ENCODE data around the gene C1orf159. TPM values are rescaled to one million over a fixed set of nuclear protein-coding genes. Genes with fewer than 3 reads are reported as not detected.

C1orf159 gene
- polyA plus RNA-seq, 2 of the 4 experiments (the other 2 are of a cell fraction): 4.0 to 10.2 TPM

- Histone ChIP-seq H3K4me3 (no peak overlapping the region), H3K4me1 (no peaks in the 10 kb centered on the region), H3K4me2 (no peak overlapping the region), H3K9me3 (no peaks in the 10 kb centered on the region), H3K27ac (no peak overlapping the region)
- ChIA-PET POLR2A (no interaction called here), CTCF (interaction anchor here (0.9 to 1.2 kb wide), 3 partner anchors 12 to 143 kb away, joined by 3 to 5 read pairs (median 4); no protein-coding TSS in a partner anchor)
- no peak for FAIRE-seq
- TF ChIP-seq BCL3 (IDR thresholded peaks at IDR 0.05) (no peak), REST (IDR thresholded peaks at IDR 0.05) (no peak), NR3C1 (IDR thresholded peaks at IDR 0.05) (no peak), EHMT2 (IDR thresholded peaks at IDR 0.05; ENCODE audit: low read depth) (no peak), FOSB (CRISPR knock-in tag; IDR thresholded peaks at IDR 0.05) (no peak), CHD2 (IDR thresholded peaks at IDR 0.05; ENCODE audit: low read length, partially characterized antibody) (no peak), RNF2 (IDR thresholded peaks at IDR 0.05; ENCODE audit: borderline replicate concordance, low read depth) (no peak), HDAC2 (IDR thresholded peaks at IDR 0.05) (no peak), HMGXB4 (CRISPR knock-in tag; IDR thresholded peaks at IDR 0.05; ENCODE audit: borderline replicate concordance) (no peak), CTCF (IDR thresholded peaks at IDR 0.05) (no peak), EP300 (IDR thresholded peaks at IDR 0.05) (no peak), HOXB13 (CRISPR knock-in tag; IDR thresholded peaks at IDR 0.05; ENCODE audit: low read depth) (no peak), HOXB5 (CRISPR knock-in tag; IDR thresholded peaks at IDR 0.05) (no peak), ZFP36 (IDR thresholded peaks at IDR 0.05; ENCODE audit: borderline replicate concordance, partially characterized antibody) (no peak), KDM5A (IDR thresholded peaks at IDR 0.05) (no peak), MAFK (IDR thresholded peaks at IDR 0.05; ENCODE audit: partially characterized antibody) (no peak), FOSL2 (IDR thresholded peaks at IDR 0.05) (no peak), FOSL2 (CRISPR knock-in tag; IDR thresholded peaks at IDR 0.05) (no peak)
- no peak for ATAC-seq
- WGBS (ENCODE audit: missing lambda C conversion rate): 74% methylated on average over 21 of the region's 24 CpGs
- DNase-seq (ENCODE audit: low read depth in 1 of 2, low spot score in 1 of 2): no peak
Observed at GRCh38 chr1:1148569-1148968, 32.7 kb upstream of the C1orf159 start.

GRCh38 chr1:1148061-1148460, 32.2 kb upstream of the C1orf159 start:
- no peak for ATAC-seq
- H3K4me1 ChIP-seq: no peaks in the 10 kb centered on the region
- no peak overlapping the region for H3K27ac ChIP-seq
- H3K9me3 ChIP-seq: no peaks in the 10 kb centered on the region
- CTCF ChIA-PET: interaction anchor here (0.9 to 1.2 kb wide), 3 partner anchors 11 to 144 kb away, joined by 3 to 5 read pairs (median 4); no protein-coding TSS in a partner anchor
- H3K4me3 ChIP-seq: no peak overlapping the region
- no peak overlapping the region for H3K4me2 ChIP-seq
- DNase-seq (ENCODE audit: low read depth in 1 of 2, low spot score in 1 of 2): no peak
- POLR2A ChIA-PET: no interaction called here
- FAIRE-seq: no peak
- 72% methylated on average over 11 of the region's 13 CpGs for WGBS (ENCODE audit: missing lambda C conversion rate)
- TF ChIP-seq ELK1 (IDR thresholded peaks at IDR 0.05; ENCODE audit: low read depth, low read length): no peak
- TF ChIP-seq POLR2AphosphoS2 (conservative IDR thresholded peaks at IDR 0.05; ENCODE audit: low read length): no peak
- TF ChIP-seq RARB (CRISPR knock-in tag; IDR thresholded peaks at IDR 0.05): no peak
- TF ChIP-seq NPAS2 (CRISPR knock-in tag; IDR thresholded peaks at IDR 0.05; ENCODE audit: borderline replicate concordance): no peak
- no peak for TF ChIP-seq EP300 (IDR thresholded peaks at IDR 0.05)
- no peak for TF ChIP-seq KDM5A (IDR thresholded peaks at IDR 0.05)
- TF ChIP-seq HDAC2 (IDR thresholded peaks at IDR 0.05): no peak
- no peak for TF ChIP-seq NR3C1 (IDR thresholded peaks at IDR 0.05)
- no peak for TF ChIP-seq RAD21 (conservative IDR thresholded peaks at IDR 0.05 in 1 of 2, IDR thresholded peaks at IDR 0.05 in 1 of 2)
- no peak for TF ChIP-seq HEYL (CRISPR knock-in tag; IDR thresholded peaks at IDR 0.05)
- no peak for TF ChIP-seq CEBPB (IDR thresholded peaks at IDR 0.05)
- no peak for TF ChIP-seq E2F6 (IDR thresholded peaks at IDR 0.05; ENCODE audit: borderline replicate concordance, low read depth)
- TF ChIP-seq ZFP36 (IDR thresholded peaks at IDR 0.05; ENCODE audit: borderline replicate concordance, partially characterized antibody): no peak
- no peak for TF ChIP-seq SREBF2 (IDR thresholded peaks at IDR 0.05)
